ENCODE measurements around the gene ZNF335. TPM values are rescaled to one million over a fixed set of nuclear protein-coding genes. Genes with fewer than 3 reads are reported as not detected.

ZNF335 gene
- total and polyA plus RNA-seq, 2 of the 13 experiments (the other 11 are each of a cell fraction or from before 2014, with no cell fraction given) = 9.7 to 13.7 TPM

GRCh38 chr20:45971425-45971674, 653 bp downstream of the ZNF335 start (continued):
- TF ChIP-seq IRX3 (CRISPR knock-in tag; IDR thresholded peaks at IDR 0.05; ENCODE audit: borderline replicate concordance, low read depth) = no peak
- TF ChIP-seq ZBTB26 (CRISPR knock-in tag; IDR thresholded peaks at IDR 0.05; ENCODE audit: borderline replicate concordance) = no peak
- TF ChIP-seq FOXP4 (CRISPR knock-in tag; IDR thresholded peaks at IDR 0.05) = no peak; the same call in 1 of the 2 replicates
- no peak for TF ChIP-seq RARA (CRISPR knock-in tag; IDR thresholded peaks at IDR 0.05)
- no peak for TF ChIP-seq U2AF1 (optimal IDR thresholded peaks at IDR 0.05; ENCODE audit: low read depth, low read length)
- TF ChIP-seq ZNF354B (CRISPR knock-in tag; IDR thresholded peaks at IDR 0.05) = peak; percentile 19; the same call in 1 of the 2 replicates
- TF ChIP-seq FOXK2 (IDR thresholded peaks at IDR 0.05) = no peak
- TF ChIP-seq ZNF614 (CRISPR knock-in tag; IDR thresholded peaks at IDR 0.05; ENCODE audit: borderline replicate concordance) = no peak; the same call in 1 of the 2 replicates
- TF ChIP-seq SOX5 (CRISPR knock-in tag; IDR thresholded peaks at IDR 0.05; ENCODE audit: borderline replicate concordance) = no peak
- TF ChIP-seq ZMAT5 (CRISPR knock-in tag; IDR thresholded peaks at IDR 0.05; ENCODE audit: borderline replicate concordance, low read depth) = no peak
- TF ChIP-seq ZNF10 (CRISPR knock-in tag; IDR thresholded peaks at IDR 0.05; ENCODE audit: borderline replicate concordance, low read depth) = peak; percentile 10; the same call in 1 of the 2 replicates
- TF ChIP-seq HOXA7 (CRISPR knock-in tag; IDR thresholded peaks at IDR 0.05) = no peak
- TF ChIP-seq ZNF232 (CRISPR knock-in tag; IDR thresholded peaks at IDR 0.05; ENCODE audit: borderline replicate concordance) = 0 out of 2 replicates have a peak, but pooled peaks have one; percentile 71
- TF ChIP-seq MXD4 (CRISPR knock-in tag; IDR thresholded peaks at IDR 0.05) = no peak
- no peak for TF ChIP-seq MEIS1 (CRISPR knock-in tag; IDR thresholded peaks at IDR 0.05; ENCODE audit: borderline replicate concordance)
- no peak; the same call in 1 of the 2 replicates for TF ChIP-seq CAMTA2 (CRISPR knock-in tag; IDR thresholded peaks at IDR 0.05; ENCODE audit: borderline replicate concordance)
- TF ChIP-seq HINFP (CRISPR knock-in tag; IDR thresholded peaks at IDR 0.05; ENCODE audit: low read depth) = no peak
- TF ChIP-seq RFX1 (IDR thresholded peaks at IDR 0.05) = no peak
- 0 out of 2 replicates have a peak, but pooled peaks have one; percentile 28 for TF ChIP-seq ZNF83 (CRISPR knock-in tag; IDR thresholded peaks at IDR 0.05; ENCODE audit: borderline replicate concordance)
- TF ChIP-seq ZNF619 (CRISPR knock-in tag; IDR thresholded peaks at IDR 0.05) = no peak; the same call in 1 of the 2 replicates
- TF ChIP-seq PLSCR1 (CRISPR knock-in tag; IDR thresholded peaks at IDR 0.05; ENCODE audit: borderline replicate concordance) = no peak
- no peak for TF ChIP-seq JARID2 (CRISPR knock-in tag; IDR thresholded peaks at IDR 0.05; ENCODE audit: insufficient replicate concordance)
- peak; percentile 20; the same call in 1 of the 2 replicates for TF ChIP-seq GLI4 (CRISPR knock-in tag; IDR thresholded peaks at IDR 0.05; ENCODE audit: borderline replicate concordance)
- TF ChIP-seq ZNF543 (CRISPR knock-in tag; IDR thresholded peaks at IDR 0.05) = no peak
- no peak for TF ChIP-seq ZFP41 (CRISPR knock-in tag; IDR thresholded peaks at IDR 0.05; ENCODE audit: borderline replicate concordance)
- no peak for TF ChIP-seq DMAP1 (CRISPR knock-in tag; IDR thresholded peaks at IDR 0.05)
- no peak for TF ChIP-seq KDM3A (CRISPR knock-in tag; IDR thresholded peaks at IDR 0.05; ENCODE audit: low read depth)
- no peak for TF ChIP-seq U2AF2 (IDR thresholded peaks at IDR 0.05; ENCODE audit: low read depth, low read length)

Measured in HepG2 (cell line).